CD4-positive, alpha-beta T cell treated with Interleukin-15 for 4 hours (primary cell): Measurements from ENCODE around the gene EPPIN.

ENCODE experiments used
- DNase-seq: peaks from one replicate; pipeline ENCODE4 v3.0.0-alpha.2; 2020; ENCODE audit warnings: low spot score

EPPIN gene

DNA sequence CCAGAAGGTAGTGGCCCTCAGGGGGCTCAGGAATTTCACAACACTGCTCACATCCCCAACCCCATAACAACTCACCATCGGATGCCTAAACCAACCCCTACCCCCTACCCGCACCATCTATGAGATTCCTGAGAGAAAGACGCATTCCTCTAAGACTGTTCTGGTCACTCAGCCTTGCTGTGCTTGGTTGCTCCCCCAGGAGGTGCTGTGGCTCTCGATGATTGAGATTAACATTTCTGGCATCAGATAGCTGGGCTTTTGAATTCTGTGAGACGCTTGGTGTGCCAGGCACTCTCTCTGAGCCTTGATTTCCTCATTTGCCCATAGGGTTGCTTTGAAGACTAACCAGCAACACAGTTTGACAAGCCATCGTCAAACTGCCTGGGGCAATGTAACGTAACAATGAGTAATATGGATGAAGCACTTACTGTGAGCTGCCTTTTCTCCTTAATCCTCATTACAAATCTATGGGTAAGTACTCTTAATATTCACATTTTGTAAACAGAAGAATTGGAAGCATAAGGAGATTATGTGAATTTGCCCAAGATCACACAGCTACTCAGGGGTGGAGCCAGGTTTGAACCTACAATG, 8.9 kb downstream of the EPPIN start:
- DNase-seq = no peak

DNA sequence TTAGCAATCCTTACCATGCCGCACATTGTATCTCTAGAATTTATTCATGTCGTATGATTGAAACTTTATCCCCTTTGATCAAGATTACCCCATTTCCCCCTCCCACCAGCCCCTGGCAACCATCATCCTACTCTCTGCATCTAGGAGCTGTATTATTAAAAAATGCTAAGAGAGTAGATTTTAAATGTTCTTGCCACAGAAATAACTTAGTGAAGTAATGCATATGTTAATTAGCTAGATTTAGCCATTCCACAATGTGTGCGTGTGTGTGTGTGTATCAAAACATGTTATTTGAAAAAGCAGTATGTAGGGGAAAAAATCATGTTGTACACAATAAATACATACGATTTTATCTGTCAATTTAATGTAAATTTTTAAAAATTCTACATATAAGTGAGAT, 19.9 kb downstream of the EPPIN start:
- no peak for DNase-seq

DNA sequence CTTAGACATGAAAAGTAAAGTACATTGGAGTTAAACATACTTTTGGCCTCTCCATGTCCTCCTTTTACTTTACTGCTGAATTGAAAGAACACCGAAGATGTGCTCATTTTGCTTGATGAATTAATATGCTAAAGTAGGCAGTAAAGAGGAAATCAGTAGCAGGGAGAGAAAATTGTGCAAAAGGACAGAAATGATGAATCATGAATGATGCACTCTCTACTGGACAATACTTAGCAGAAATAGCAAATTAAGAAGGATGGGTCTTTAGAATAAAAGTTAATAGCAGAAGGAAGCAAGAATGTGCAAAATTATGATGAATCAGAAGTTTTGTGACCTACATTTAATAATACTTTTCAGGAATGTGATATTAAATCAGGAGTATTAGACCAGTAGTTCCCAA, 23.4 kb downstream of the EPPIN start:
- no peak for DNase-seq

DNA sequence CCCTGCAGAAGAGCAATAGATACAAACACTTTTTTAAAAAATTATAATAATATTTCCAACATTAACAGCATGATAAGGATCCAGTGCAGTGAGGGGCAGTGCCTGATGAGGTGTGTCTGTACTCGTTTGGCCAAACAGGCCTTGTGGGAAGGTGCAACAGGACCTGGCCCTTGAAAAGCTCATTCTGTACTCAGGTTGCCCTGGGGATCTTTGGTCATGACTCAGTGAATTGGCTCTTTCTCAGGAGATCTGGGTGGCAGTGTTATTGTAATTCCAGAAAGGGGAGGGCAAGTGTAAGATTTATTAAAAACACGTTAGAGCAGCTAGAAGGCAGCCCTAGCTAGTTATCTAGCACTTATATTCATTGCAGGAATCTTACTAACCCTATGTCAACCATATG, 28.9 kb downstream of the EPPIN start:
- no peak for DNase-seq

DNA sequence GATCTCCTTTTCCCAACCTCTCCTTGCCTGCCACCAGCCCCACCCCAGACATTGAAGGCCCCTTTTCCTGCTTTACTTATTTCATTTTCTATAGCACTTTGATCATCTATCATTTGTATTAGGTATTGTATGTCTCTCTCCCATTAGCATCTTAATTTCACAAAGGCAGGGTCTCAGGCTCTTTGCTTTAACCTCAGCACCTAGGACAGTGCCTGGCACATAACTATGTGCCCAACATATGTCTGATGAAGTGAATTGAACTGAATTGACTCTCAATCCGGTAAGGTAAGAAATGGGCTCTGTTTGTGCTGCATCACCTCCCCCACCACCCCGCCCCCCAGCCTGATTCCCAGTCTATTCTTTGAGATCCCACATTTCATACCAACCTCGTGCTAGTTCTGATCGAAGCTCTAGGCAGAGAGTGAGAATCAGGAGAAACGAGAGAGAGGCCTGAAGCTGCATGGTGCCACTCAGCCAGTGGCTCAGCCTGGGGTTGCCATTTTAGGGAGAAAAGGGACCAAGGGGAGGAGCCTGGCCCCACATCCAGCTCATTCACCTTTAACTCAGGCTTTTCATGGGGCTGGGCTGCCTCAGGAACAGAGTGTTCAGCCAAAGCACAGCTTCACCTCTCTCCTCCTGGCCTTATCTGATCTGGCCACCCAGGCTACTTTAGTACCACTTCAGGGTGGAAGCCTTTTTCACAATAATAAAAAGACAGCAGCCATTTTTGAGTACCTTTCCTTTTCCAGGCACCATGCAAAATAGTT, 31.9 kb downstream of the EPPIN start, which contains the start of gene SPINT3:
TSS of gene SPINT3 (minus strand) at position 476 of the 767 bp plus-strand sequence. CDS start at position 462, 14 bp downstream.
- DNase-seq = no peak

DNA sequence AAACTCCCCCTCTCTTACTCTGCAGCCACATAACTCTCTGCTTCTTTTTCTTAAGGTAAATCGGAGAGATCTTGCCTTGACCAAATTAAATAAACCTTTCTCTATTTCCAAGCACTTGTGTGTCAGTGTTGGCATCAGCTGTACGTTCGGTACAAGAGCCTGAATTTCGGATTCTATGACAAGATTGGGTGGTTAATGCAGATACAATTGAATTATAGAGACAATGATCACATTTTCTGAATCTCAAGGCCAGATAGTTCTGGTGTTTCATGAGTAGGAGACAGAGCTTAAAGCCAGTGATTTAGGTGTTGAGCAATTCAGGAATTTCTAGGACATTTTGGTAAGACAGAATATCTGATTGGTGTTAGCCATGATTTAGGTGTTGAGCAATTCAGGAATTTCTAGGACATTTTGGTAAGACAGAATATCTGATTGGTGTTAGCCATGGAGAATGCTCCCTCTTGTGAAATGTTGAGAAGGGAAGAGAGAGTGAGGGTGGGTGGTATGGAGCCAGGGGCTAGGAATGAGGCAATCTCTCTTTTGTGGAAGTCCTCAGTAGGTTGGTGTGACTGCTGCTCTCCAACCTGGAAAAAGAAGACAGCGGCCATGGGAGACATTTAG, 36.8 kb downstream of the EPPIN start:
- DNase-seq = no peak

DNA sequence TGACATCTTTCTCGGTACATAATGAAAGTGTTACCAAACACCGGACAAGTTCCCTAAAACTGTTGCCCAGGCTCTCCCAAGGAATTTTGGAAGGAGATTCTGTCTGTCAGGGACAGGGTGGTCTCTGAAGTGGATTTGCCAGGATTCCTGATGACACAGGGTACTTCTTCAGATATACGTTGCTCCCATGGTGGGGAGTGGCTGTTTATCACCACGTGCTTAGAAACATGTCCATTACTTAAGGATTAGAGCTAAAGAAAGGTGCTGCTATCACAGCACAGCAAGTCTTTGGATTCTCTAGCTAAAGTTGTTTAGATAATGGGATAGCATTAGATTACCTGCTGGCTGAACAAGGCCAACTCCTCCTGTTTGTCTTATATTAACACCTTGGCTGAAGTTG, 38.1 kb downstream of the EPPIN start:
- no peak for DNase-seq

DNA sequence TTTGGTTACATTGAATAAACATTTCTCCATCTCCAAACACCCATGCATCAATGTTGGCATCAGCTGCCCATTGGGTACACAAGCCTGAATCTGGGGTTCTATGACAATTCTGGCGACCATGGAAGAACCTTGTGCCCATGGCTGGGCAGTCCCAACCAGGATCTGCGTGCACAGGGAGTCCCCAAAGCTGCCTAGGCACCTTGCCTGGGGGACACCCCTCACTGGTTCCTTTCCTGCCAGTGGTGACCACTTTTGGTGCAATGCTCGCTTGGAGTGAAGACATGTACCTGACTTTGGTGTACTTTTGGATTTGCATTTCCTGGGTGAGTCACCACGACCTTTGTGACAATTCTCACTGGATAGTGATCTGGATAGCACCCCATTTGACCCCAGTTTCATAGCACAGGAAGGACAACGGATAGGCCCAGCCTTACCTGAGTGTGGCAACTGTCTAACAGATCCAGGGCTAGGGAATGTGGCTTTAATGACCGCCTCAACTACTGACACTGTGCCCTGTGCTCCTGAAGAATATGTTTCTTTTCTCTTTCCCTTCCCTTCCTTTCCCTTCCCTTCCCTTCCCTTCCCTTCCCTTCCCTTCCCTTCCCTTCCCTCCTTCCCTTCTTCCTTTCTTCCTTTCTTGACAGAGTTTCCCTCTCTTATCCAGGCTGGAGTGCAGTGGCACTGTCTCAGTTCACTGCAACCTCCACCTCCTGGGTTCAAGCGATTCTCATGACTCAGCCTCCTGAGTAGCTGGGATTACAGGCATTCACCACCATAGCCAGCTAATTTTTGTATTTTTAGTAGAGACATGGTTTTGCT, 38.9 kb downstream of the EPPIN start:
- DNase-seq = no peak

DNA sequence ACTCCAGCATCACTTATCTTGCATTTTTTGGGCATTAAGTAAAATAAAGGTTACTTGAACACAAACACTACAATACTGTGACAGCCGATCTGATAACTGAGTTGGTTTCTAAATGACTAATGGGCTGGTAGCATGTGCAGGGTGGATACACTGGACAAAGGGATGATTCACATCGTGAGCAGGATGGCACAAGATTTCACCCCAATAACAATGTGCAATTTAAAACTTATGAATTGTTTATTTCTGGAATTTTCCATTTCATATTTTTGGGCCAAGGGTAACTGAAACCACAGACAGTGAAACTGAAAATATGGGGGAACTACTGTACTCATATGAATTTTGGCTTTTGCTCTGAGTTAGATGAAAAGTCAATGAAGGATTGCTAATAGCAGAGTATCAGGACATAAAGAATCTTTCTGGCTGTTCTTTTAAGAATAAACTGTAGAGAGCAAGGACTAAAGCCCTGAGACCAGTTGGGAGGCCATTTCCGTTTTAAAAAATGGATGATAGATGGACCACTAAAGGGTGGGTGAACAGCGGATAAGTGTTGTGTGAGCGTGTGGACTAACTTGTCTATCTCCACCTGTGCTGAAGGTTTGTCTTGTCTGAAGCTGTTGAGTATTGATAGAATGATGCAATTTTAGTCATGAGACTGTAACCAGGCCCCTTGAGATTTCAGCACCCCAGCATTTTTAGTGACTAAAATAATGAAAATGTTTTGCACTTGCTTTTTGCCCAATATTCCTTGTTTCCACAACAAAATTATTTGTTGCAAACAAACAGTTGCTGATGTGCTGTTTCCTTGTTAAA, 40.0 kb downstream of the EPPIN start:
- DNase-seq = no peak

DNA sequence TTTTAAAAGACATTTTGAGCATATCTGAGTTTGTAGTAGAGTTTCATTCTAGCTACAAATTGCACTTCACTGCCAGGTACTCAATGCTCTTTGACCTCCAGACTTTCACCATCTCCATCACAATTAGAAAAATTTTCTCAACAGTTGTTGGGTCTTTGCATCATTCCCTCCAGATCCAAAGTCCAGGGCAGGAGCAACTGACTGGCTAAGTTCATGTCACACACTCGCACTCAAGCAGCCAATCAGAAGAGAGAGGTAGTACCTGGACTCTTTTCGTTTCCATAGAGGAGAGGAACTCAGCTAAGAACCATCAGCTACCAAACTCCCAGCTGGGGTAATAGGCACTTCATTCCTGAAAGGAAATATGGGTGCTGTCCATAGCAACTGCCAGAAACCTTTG, 40.8 kb downstream of the EPPIN start:
- no peak for DNase-seq

DNA sequence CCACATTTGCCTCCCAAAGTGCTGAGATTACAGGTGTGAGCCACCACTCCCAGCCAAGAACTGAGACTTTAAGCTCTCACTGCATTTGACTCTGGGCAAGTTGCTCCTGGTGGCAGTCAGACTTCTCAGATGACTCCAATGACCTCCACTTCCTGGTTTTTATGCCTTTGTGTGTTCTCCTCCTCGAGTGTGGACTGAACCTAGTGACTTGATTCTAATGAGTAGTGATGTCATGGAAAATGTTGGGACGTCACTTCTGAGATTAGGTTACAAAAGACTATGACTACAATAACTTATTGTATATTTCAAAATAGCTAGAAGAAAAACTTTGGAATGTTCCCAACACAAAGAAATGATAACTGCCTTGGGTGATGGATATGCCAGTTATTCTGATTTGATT, 43.8 kb downstream of the EPPIN start:
- DNase-seq = no peak

DNA sequence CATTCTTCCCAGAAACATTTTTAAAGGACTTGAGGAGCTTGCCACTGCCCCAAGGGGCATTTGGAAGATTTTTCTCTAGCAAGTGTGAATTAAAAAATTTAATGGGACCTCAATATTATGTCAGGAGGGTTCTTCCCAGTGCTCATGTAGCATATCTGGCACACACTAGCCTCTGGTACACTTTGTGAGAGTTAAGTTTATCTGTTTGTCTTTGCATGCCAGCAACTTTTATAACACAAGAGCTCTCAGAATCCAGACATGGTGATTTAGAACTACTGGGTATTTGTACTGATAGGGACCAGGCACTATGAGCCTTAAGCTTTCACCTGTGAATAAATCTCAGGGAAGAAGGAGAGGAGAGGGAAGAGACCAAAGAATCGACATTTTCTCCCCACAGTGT, 44.6 kb downstream of the EPPIN start:
- DNase-seq = no peak

DNA sequence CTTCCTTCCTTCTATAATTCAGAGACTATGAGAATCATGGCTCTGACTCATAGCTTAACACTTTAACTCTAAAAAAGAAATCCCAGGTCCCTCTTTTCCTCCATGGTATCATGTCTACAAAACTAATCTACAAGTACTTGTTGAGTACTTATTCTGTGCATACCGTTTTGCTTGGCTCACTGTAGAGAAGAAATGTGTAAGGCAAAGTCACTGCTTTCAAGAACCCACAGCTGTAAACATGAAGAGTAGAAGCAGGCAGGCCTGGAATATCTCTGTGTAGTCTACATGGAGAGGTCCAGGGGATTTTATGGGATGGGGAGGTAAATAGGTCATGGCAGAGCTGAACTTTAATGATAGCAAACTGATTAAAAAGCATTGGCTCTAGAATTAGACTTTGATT, 45.6 kb downstream of the EPPIN start:
- no peak for DNase-seq

DNA sequence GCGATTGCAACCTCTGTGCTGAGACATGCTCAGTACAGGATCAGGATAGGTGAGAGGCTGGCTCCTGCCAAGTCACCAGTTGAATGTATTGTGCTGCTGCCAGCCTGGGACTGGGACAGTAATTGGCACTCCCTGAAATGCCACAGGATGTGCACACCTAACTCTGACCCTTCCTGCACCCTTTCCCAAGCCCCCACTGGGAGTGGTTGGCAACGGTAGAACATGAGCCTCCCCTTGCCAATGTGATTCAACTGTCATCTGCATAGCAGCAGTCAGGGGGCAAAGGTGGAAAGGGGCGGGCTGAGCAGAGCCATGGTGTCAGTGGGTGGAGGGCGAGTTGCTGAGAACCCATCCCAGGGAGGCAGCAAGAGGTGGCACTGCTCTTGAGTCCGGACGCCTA, 47.2 kb downstream of the EPPIN start:
- DNase-seq = no peak

DNA sequence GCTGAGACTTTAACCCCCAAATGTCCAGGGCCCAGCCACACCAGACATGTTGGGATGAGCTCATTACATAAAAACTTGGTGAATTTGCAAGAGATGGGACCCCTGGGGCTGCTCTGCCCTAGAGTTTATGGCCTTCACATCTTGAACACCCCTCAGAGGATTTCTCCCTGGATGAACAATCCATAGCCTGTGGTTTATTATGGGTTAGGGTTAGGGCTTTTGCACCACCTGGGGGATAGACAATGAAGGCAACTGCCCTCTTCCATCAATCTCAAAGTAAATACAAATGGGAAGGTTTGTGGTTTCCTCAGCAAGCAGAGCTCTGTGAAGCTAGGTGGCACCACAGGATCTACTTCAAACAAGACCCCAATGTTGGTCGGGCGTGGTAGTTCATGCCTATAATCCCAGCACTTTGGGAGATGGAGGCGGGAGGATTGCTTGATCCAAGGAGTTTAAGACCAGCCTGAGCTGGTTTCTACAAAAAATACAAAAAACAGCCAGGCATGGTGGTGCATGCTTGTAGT, 49.2 kb downstream of the EPPIN start:
- DNase-seq = no peak

DNA sequence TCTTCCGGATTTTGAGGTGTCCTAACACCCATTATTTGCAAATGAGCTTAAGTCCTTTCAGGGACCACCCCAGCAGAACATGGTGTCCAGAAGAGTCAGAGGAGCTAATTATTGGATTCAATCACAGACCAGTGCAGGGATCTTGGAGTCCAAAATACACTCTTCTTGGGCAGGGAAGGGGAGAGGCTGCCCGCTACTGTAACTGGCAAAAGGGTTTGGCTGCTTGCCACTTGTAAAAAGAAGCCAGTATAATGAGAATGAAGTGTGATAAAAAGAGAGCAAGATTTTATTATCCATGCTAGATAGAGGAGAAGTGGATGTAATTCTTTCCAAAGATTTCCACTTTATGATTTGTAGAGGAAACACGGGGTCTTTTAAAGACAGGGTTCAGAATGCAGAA, 51.0 kb downstream of the EPPIN start:
- no peak for DNase-seq

DNA sequence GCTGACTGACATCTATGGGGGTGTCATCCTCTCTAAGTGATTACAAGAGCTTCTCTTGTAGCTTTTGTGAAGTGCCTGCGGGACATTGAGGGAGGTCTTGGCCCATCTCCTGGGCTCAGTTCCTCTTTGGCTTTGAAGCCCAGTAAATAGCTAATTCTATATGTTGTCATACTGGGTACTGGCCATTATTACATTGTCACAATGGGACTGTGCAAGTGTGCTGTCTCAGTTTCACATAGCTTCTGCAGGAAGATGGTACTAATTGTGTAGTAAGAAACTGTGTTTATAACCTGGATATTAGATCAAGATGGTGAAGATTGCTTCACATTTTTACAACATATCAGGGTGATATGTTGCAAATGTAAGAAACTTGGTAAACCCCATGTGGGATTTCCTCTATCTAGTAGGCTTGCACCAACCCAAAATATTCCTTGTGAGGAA, 51.7 kb downstream of the EPPIN start:
- DNase-seq = no peak
